HepG2 (cell line): ENCODE measurements around the gene SPATA46. TPM values are rescaled to one million over a fixed set of nuclear protein-coding genes. Genes with fewer than 3 reads are reported as not detected.

Experiments used
- ATAC-seq: fragments of 200-7000 bp; cut with Tn5 transposase; 3 replicates; pipeline ENCODE4 v1.9.1; 2020; ENCODE audit warnings: mild to moderate bottlenecking, moderate library complexity
- BruUV-seq: library from RNA; stranded (reverse); fragments of 400-500 nt; replicated peaks from 2 replicates; lab custom pipeline; 2021; lab: Mats Ljungman, UMichigan
- CTCF ChIA-PET: fragments of 300-600 bp; formaldehyde crosslinking; extraction: SDS; loops from one replicate; lab custom pipeline; 2021; ENCODE audit warnings: low total read pairs, inconsistent platforms, low intra/inter-chr PET ratio; lab: Yijun Ruan, JAX
- POLR2A ChIA-PET: fragments of 350-600 bp; sonication (Branson Sonifier 250); formaldehyde crosslinking; loops from one replicate; lab custom pipeline; 2020; ENCODE audit warnings: antibody characterized with exemption, inconsistent platforms; lab: Yijun Ruan, JAX
- DNase-seq: peaks from one replicate; pipeline ENCODE4 v3.0.0-alpha.2; 2015; ENCODE audit warnings: low spot score
- FAIRE-seq: peaks from 3 replicates; lab custom pipeline; 2011; peaks lifted over from hg19 to GRCh38; lab: Jason Lieb, UNC
- H2AFZ ChIP-seq: one replicate; pipeline ENCODE4 v1.6.1; 2011; ENCODE audit warnings: low read length, inconsistent platforms
- H3K27ac ChIP-seq: fragments of 300-600 bp; 3 replicates; pipeline ENCODE4 v1.8.0; 2011; ENCODE audit warnings: mixed run types, mild to moderate bottlenecking, mixed read lengths, low read length, inconsistent platforms; ENCODE audit not compliant: insufficient read depth; ENCODE audit errors: extremely low read length
- H3K27me3 ChIP-seq, 2 experiments: fragments of 200-600 bp in 1 of 2; 2 replicates in 1 of 2; 3 replicates in 1 of 2; pipeline versions ENCODE4 v1.6.0 to v1.8.0; 2011; ENCODE audit warnings: low read length in 2 of 2, mild to moderate bottlenecking in 2 of 2, moderate library complexity in 2 of 2, inconsistent platforms in 1 of 2; ENCODE audit not compliant: insufficient read depth in 2 of 2, control insufficient read depth in 1 of 2
- H3K36me3 ChIP-seq, 2 experiments: fragments of 200-600 bp in 1 of 2; replicated peaks in 1 of 2; 2 replicates in 1 of 2; 3 replicates in 1 of 2; pipeline versions ENCODE4 v1.5.1 to v1.8.0; 2011; ENCODE audit warnings: low read length in 2 of 2, inconsistent platforms in 1 of 2; ENCODE audit not compliant: insufficient read depth in 2 of 2, control insufficient read depth in 1 of 2
- H3K4me1 ChIP-seq: 2 replicates; pipeline ENCODE4 v1.5.1; 2012; ENCODE audit warnings: low read length, inconsistent platforms; ENCODE audit not compliant: insufficient read depth
- H3K4me2 ChIP-seq: 2 replicates; pipeline ENCODE4 v1.6.0; 2011; ENCODE audit warnings: low read depth, low read length, inconsistent platforms
- H3K4me3 ChIP-seq, 3 experiments: fragments of 200-600 bp in 1 of 3; sonication (generic), shearing (Covaris generic) in 1 of 3; replicated peaks in 1 of 3; 2 replicates each; pipeline ENCODE4 v1.5.1; 2011 to 2016; ENCODE audit warnings: low read length in 3 of 3, inconsistent platforms in 2 of 3, low read depth in 2 of 3, mild to moderate bottlenecking in 2 of 3, control low read depth in 1 of 3, mixed read lengths in 1 of 3; ENCODE audit not compliant: insufficient read depth in 1 of 3
- H3K79me2 ChIP-seq: one replicate; pipeline ENCODE4 v1.6.1; 2011; ENCODE audit warnings: low read length, inconsistent platforms; ENCODE audit not compliant: insufficient read depth
- H3K9ac ChIP-seq: 2 replicates; pipeline ENCODE4 v1.6.0; 2011; ENCODE audit warnings: mild to moderate bottlenecking, low read depth, low read length, inconsistent platforms; ENCODE audit not compliant: insufficient read depth
- H3K9me3 ChIP-seq: 2 replicates; pipeline ENCODE4 v1.5.1; 2012; ENCODE audit warnings: mild to moderate bottlenecking, low read length
- H4K20me1 ChIP-seq: 2 replicates; pipeline ENCODE4 v1.6.0; 2011; ENCODE audit warnings: inconsistent platforms, mild to moderate bottlenecking, low read length, moderate library complexity; ENCODE audit not compliant: insufficient read depth
- ARHGAP35 ChIP-seq: sonication (generic); formaldehyde crosslinking; IDR thresholded peaks from 2 replicates; pipeline ENCODE4 v1.9.0; 2022; ENCODE audit warnings: mild to moderate bottlenecking, inconsistent platforms, moderate library complexity, missing genetic modification reagents, borderline replicate concordance
- E2F5 ChIP-seq: sonication (generic); formaldehyde crosslinking; conservative IDR thresholded peaks from 2 replicates; pipeline ENCODE4 v1.4.0; 2020; ENCODE audit warnings: missing genetic modification reagents
- EP300 ChIP-seq, 3 experiments: sonication (generic) in 1 of 3; formaldehyde crosslinking in 1 of 3; IDR thresholded peaks; 2 replicates each; pipeline versions ENCODE4 v1.5.1 to v1.6.1; 2011 to 2020; ENCODE audit warnings: low read depth in 2 of 3, low read length in 2 of 3, borderline replicate concordance in 1 of 3, improper control_type of control experiment in 1 of 3, mild to moderate bottlenecking in 1 of 3, missing genetic modification reagents in 1 of 3, moderate library complexity in 1 of 3
- FOXK1 ChIP-seq: sonication (generic); formaldehyde crosslinking; IDR thresholded peaks from 2 replicates; pipeline ENCODE4 v1.4.0; 2020; ENCODE audit warnings: low read depth, missing genetic modification reagents, borderline replicate concordance
- KMT2B ChIP-seq: IDR thresholded peaks from 2 replicates; pipeline ENCODE4 v1.6.1; 2016; ENCODE audit warnings: missing genetic modification reagents, missing compliant biosample characterization
- LRRFIP1 ChIP-seq: sonication (generic); formaldehyde crosslinking; conservative IDR thresholded peaks from 2 replicates; pipeline ENCODE4 v1.4.0; 2020; ENCODE audit warnings: missing genetic modification reagents
- MTA3 ChIP-seq: sonication (generic); formaldehyde crosslinking; IDR thresholded peaks from 2 replicates; pipeline ENCODE4 v1.4.0; 2020; ENCODE audit warnings: missing genetic modification reagents
- NFE2 ChIP-seq: sonication (generic); formaldehyde crosslinking; IDR thresholded peaks from 2 replicates; pipeline ENCODE4 v1.4.0; 2020; ENCODE audit warnings: missing genetic modification reagents
- RARA ChIP-seq: IDR thresholded peaks from 2 replicates; pipeline ENCODE4 v1.6.1; 2016; ENCODE audit warnings: missing genetic modification reagents, missing compliant biosample characterization
- SNAPC2 ChIP-seq: sonication (generic); formaldehyde crosslinking; IDR thresholded peaks from 2 replicates; pipeline ENCODE4 v1.8.1; 2022; ENCODE audit warnings: mild to moderate bottlenecking, missing genetic modification reagents
- ZC3H4 ChIP-seq: sonication (generic); formaldehyde crosslinking; IDR thresholded peaks from 2 replicates; pipeline ENCODE4 v1.4.0; 2020; ENCODE audit warnings: missing genetic modification reagents, borderline replicate concordance
- ZKSCAN5 ChIP-seq: sonication (generic); formaldehyde crosslinking; IDR thresholded peaks from 2 replicates; pipeline ENCODE4 v1.5.1; 2020; ENCODE audit warnings: mild to moderate bottlenecking, missing genetic modification reagents
- ZNF274 ChIP-seq: sonication (generic); formaldehyde crosslinking; IDR thresholded peaks from 2 replicates; pipeline ENCODE4 v1.5.1; 2020; ENCODE audit warnings: mild to moderate bottlenecking, missing genetic modification reagents
- ZNF607 ChIP-seq: sonication (generic); formaldehyde crosslinking; IDR thresholded peaks from 2 replicates; pipeline ENCODE4 v1.5.1; 2020; ENCODE audit warnings: missing genetic modification reagents, mild to moderate bottlenecking, borderline replicate concordance
- ZNF788 ChIP-seq: sonication (generic); formaldehyde crosslinking; IDR thresholded peaks from 2 replicates; pipeline ENCODE4 v1.5.0; 2020; ENCODE audit warnings: mild to moderate bottlenecking, missing genetic modification reagents, borderline replicate concordance
- WGBS: methylation state at CpG from one replicate; pipeline ENCODE4 v1.1.6; 2017; ENCODE audit warnings: low lambda C conversion rate; 5-methylcytosine and 5-hydroxymethylcytosine counted together
- in situ Hi-C: cut with HindIII; loops from 2 replicates; pipeline ENCODE4 v1.10.0; 2017; ENCODE audit warnings: low pct_unique_long_range_greater_than_20kb; ENCODE audit not compliant: extremely low pct_ligation_motif_present
- intact Hi-C: fragments of 100-400 bp; cut with micrococcal nuclease; formaldehyde crosslinking; loops from one replicate; pipeline ENCODE4 v1.10.0; 2022; ENCODE audit not compliant: unreplicated experiment
- polyA plus RNA-seq, 8 experiments: library from polyadenylated mRNA; depleted of rRNA in 3 of 8; stranded (reverse) in 7 of 8; unstranded in 1 of 8; fragments of >200 nt; fragmentation: Illumina TruSeq in 4 of 8; extraction: Trizol in 4 of 8; gene quantifications; 2 replicates each; pipeline versions ENCODE4 v1.2.1 to v1.2.3, GENCODE V29; 2011 to 2016; ENCODE audit warnings: low read depth in 4 of 8, missing spikeins in 1 of 8, mixed read lengths in 1 of 8; ENCODE audit not compliant: insufficient read depth in 1 of 8
- total RNA-seq, 5 experiments: library from RNA; depleted of rRNA; stranded (reverse); fragments of >200 nt; fragmentation: Illumina TruSeq; extraction: Trizol; gene quantifications; 2 replicates each; pipeline ENCODE4 v1.2.3, GENCODE V29; 2016; ENCODE audit warnings: low read depth in 1 of 5
- TF ChIP-seq, protein P1 (sequence below): sonication (generic); formaldehyde crosslinking; IDR thresholded peaks from 2 replicates; pipeline ENCODE4 v1.4.0; 2020; ENCODE audit warnings: missing genetic modification reagents

The SPATA46 gene
- total and polyA plus RNA-seq, 2 of the 13 experiments (the other 11 are each of a cell fraction or from before 2014, with no cell fraction given), result not detected

DNA sequence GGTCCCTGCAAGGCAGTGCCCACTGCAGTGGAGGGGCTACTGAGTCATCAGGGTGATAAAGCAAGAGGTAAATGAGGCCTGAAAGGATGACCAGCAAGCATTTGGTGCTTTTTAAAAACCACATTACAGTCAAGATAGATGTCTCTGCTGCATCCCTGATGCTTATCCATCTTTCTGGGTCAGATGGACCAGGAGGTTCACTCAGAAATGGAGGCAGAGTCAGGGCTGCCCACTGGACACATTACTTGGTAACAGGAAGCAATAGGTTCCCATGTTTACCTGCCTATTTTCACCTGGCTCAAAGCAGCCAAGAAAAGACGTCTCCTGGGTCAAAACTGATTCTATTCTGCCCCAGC, 3.6 kb downstream of the SPATA46 start:
- WGBS, result 90% methylated on average over 1 of the region's 1 CpG
- H3K36me3 ChIP-seq, result peaks cover 1 to 10% of the 10 kb centered on the region in 2 experiments; a peak in 3 of 5 replicates
- no peaks in the 10 kb centered on the region for H3K27me3 ChIP-seq
- no peaks in the 10 kb centered on the region for H3K9me3 ChIP-seq
- ChIA-PET CTCF (no interaction called here), POLR2A (no interaction called here)
- H3K9ac ChIP-seq, result no peak overlapping the region
- no peaks in the 10 kb centered on the region for H4K20me1 ChIP-seq
- no peaks in the 10 kb centered on the region for H3K79me2 ChIP-seq
- DNase-seq (no peak), ATAC-seq (no peak), FAIRE-seq (no peak)
- no peak overlapping the region for H3K4me3 ChIP-seq
- H3K4me1 ChIP-seq, result peaks cover 10% of the 10 kb centered on the region
- H3K4me2 ChIP-seq, result no peak overlapping the region
- in situ Hi-C loops, result no loop called here
- intact Hi-C loops, result no loop called here
- TF ChIP-seq MTA3 (CRISPR knock-in tag) (no peak), ZNF607 (CRISPR knock-in tag) (no peak), SNAPC2 (CRISPR knock-in tag) (no peak), EP300 (IDR thresholded peaks at IDR 0.05; ENCODE audit: low read depth in 2 of 2, low read length in 2 of 2) (no peak), EP300 (CRISPR knock-in tag; IDR thresholded peaks at IDR 0.05; ENCODE audit: borderline replicate concordance) (no peak), FOXK1 (CRISPR knock-in tag) (no peak), RARA (no peak), ZKSCAN5 (CRISPR knock-in tag) (no peak), ARHGAP35 (no peak), ZNF788 (CRISPR knock-in tag) (no peak), ZC3H4 (CRISPR knock-in tag) (no peak), E2F5 (no peak), ZNF274 (no peak), NFE2 (no peak), KMT2B (CRISPR knock-in tag) (no peak), LRRFIP1 (CRISPR knock-in tag) (no peak)
- TF ChIP-seq, protein P1, sequence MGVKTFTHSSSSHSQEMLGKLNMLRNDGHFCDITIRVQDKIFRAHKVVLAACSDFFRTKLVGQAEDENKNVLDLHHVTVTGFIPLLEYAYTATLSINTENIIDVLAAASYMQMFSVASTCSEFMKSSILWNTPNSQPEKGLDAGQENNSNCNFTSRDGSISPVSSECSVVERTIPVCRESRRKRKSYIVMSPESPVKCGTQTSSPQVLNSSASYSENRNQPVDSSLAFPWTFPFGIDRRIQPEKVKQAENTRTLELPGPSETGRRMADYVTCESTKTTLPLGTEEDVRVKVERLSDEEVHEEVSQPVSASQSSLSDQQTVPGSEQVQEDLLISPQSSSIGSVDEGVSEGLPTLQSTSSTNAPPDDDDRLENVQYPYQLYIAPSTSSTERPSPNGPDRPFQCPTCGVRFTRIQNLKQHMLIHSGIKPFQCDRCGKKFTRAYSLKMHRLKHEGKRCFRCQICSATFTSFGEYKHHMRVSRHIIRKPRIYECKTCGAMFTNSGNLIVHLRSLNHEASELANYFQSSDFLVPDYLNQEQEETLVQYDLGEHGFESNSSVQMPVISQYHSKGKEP (CRISPR knock-in tag), result no peak
- H2AFZ ChIP-seq, result no peak overlapping the region
- H3K27ac ChIP-seq, result no peak overlapping the region
- BruUV-seq, result no TSS peak
